Fibroblast of lung (primary cell): ENCODE data around the gene CPT1A. TPM values are rescaled to one million over a fixed set of nuclear protein-coding genes. Genes with fewer than 3 reads are reported as not detected.

Experiments
- DNase-seq, 2 donors: peaks; one replicate each; pipeline versions ENCODE4 v3.0.0 to v3.0.0-alpha.2; 2010; ENCODE audit warnings: low read depth in 2 of 2
- H2AFZ ChIP-seq: 2 replicates; pipeline ENCODE4 v1.5.1; 2012; ENCODE audit warnings: low read length, control low read depth, inconsistent platforms
- H3K27ac ChIP-seq: 2 replicates; pipeline ENCODE4 v1.5.1; 2011; ENCODE audit warnings: low read length, control low read depth; ENCODE audit not compliant: insufficient read depth
- H3K27me3 ChIP-seq: 2 replicates; pipeline ENCODE4 v1.5.1; 2011; ENCODE audit warnings: mild to moderate bottlenecking, low read length; ENCODE audit not compliant: control insufficient read depth, insufficient read depth
- H3K36me3 ChIP-seq: 2 replicates; pipeline ENCODE4 v1.5.1; 2011; ENCODE audit warnings: low read length; ENCODE audit not compliant: control insufficient read depth, insufficient read depth
- H3K4me1 ChIP-seq: 2 replicates; pipeline ENCODE4 v1.5.1; 2011; ENCODE audit warnings: low read length; ENCODE audit not compliant: control insufficient read depth, insufficient read depth; ENCODE audit errors: extremely low read depth
- H3K4me2 ChIP-seq: 2 replicates; pipeline ENCODE4 v1.5.1; 2011; ENCODE audit warnings: low read length, control low read depth; ENCODE audit not compliant: insufficient read depth; ENCODE audit errors: extremely low read depth
- H3K4me3 ChIP-seq, 4 experiments: fragments of 200-600 bp in 1 of 4; sonication (generic) in 1 of 4; replicated peaks in 1 of 4; 2 replicates each; pipeline ENCODE4 v1.5.1; 2011 to 2016; ENCODE audit warnings: low read length in 4 of 4, low read depth in 3 of 4, mild to moderate bottlenecking in 3 of 4, control low read depth in 2 of 4, inconsistent platforms in 1 of 4, mixed read lengths in 1 of 4; ENCODE audit not compliant: insufficient read depth in 1 of 4; ENCODE audit errors: control extremely low read depth in 1 of 4
- H3K79me2 ChIP-seq: 2 replicates; pipeline ENCODE4 v1.5.1; 2012; ENCODE audit warnings: mild to moderate bottlenecking, low read length, inconsistent platforms; ENCODE audit not compliant: control insufficient read depth, insufficient read depth
- H3K9ac ChIP-seq: 2 replicates; pipeline ENCODE4 v1.5.1; 2011; ENCODE audit warnings: mild to moderate bottlenecking, low read length, control low read depth; ENCODE audit not compliant: insufficient read depth
- H3K9me3 ChIP-seq: 2 replicates; pipeline ENCODE4 v1.5.1; 2012; ENCODE audit warnings: low read depth, low read length; ENCODE audit not compliant: control insufficient read depth, insufficient read depth
- H4K20me1 ChIP-seq: 2 replicates; pipeline ENCODE4 v1.5.1; 2011; ENCODE audit warnings: low read length; ENCODE audit not compliant: control insufficient read depth, insufficient read depth; ENCODE audit errors: extremely low read depth
- EZH2 ChIP-seq: IDR thresholded peaks from 2 replicates; pipeline ENCODE4 v1.5.1; 2012; ENCODE audit warnings: low read length, control low read depth, mild to moderate bottlenecking; ENCODE audit errors: missing control alignments
- polyA plus RNA-seq, 2 donors: library from polyadenylated mRNA; depleted of rRNA in 1 of 2; stranded (reverse) in 1 of 2; unstranded in 1 of 2; fragments of >200 nt; gene quantifications; 2 replicates each; pipeline ENCODE4 v1.2.1, GENCODE V29; 2011 to 2012; ENCODE audit warnings: missing spikeins in 1 of 2
- total RNA-seq: library from RNA; depleted of rRNA; stranded (reverse); fragments of >200 nt; gene quantifications from 2 replicates; pipeline ENCODE4 v1.2.1, GENCODE V29; 2014
- TF ChIP-seq, protein P1 (sequence below), 2 donors: IDR thresholded peaks in 1 of 2; conservative IDR thresholded peaks in 1 of 2; 1 replicate in 1 of 2; 2 replicates in 1 of 2; pipeline ENCODE4 v1.5.1; 2011 to 2012; ENCODE audit warnings: low read length in 2 of 2, control low read depth in 1 of 2, inconsistent platforms in 1 of 2, low read depth in 1 of 2, mild to moderate bottlenecking in 1 of 2

The CPT1A gene
- total and polyA plus RNA-seq, 2 donors (not counting 1 experiment from before 2014, with no cell fraction given): 29.5 to 45.2 TPM

- Histone ChIP-seq H3K27ac (no peak overlapping the region), H3K9ac (no peak overlapping the region), H3K27me3 (peaks cover 6% of the 10 kb centered on the region), H3K79me2 (no peaks in the 10 kb centered on the region), H3K4me2 (no peak overlapping the region), H4K20me1 (no peaks in the 10 kb centered on the region), H3K36me3 (no peaks in the 10 kb centered on the region), H3K9me3 (no peaks in the 10 kb centered on the region), H3K4me3 (no peak overlapping the region), H2AFZ (no peak overlapping the region), H3K4me1 (no peaks in the 10 kb centered on the region)
- TF ChIP-seq EZH2: no peak
- TF ChIP-seq, protein P1, sequence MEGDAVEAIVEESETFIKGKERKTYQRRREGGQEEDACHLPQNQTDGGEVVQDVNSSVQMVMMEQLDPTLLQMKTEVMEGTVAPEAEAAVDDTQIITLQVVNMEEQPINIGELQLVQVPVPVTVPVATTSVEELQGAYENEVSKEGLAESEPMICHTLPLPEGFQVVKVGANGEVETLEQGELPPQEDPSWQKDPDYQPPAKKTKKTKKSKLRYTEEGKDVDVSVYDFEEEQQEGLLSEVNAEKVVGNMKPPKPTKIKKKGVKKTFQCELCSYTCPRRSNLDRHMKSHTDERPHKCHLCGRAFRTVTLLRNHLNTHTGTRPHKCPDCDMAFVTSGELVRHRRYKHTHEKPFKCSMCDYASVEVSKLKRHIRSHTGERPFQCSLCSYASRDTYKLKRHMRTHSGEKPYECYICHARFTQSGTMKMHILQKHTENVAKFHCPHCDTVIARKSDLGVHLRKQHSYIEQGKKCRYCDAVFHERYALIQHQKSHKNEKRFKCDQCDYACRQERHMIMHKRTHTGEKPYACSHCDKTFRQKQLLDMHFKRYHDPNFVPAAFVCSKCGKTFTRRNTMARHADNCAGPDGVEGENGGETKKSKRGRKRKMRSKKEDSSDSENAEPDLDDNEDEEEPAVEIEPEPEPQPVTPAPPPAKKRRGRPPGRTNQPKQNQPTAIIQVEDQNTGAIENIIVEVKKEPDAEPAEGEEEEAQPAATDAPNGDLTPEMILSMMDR (conservative IDR thresholded peaks at IDR 0.05 in 1 of 2, IDR thresholded peaks at IDR 0.05 in 1 of 2; ENCODE audit: low read depth in 1 of 2, low read length in 2 of 2): no peak
- no peak for DNase-seq
Measured at GRCh38 chr11:68863553-68864265, 22.0 kb upstream of the CPT1A start.

- H3K36me3 ChIP-seq: no peaks in the 10 kb centered on the region
- no peaks in the 10 kb centered on the region for H3K9me3 ChIP-seq
- no peak overlapping the region for H2AFZ ChIP-seq
- no peak for DNase-seq
- H3K4me3 ChIP-seq: no peak overlapping the region
- H3K27me3 ChIP-seq: no peaks in the 10 kb centered on the region
- no peaks in the 10 kb centered on the region for H4K20me1 ChIP-seq
- no peak overlapping the region for H3K27ac ChIP-seq
- H3K4me1 ChIP-seq: no peaks in the 10 kb centered on the region
- H3K9ac ChIP-seq: no peak overlapping the region
- no peaks in the 10 kb centered on the region for H3K79me2 ChIP-seq
- TF ChIP-seq, protein P1 (conservative IDR thresholded peaks at IDR 0.05 in 1 of 2, IDR thresholded peaks at IDR 0.05 in 1 of 2; ENCODE audit: low read depth in 1 of 2, low read length in 2 of 2): no peak
- no peak for TF ChIP-seq EZH2
- no peak overlapping the region for H3K4me2 ChIP-seq
Measured at GRCh38 chr11:68862421-68862820, 20.7 kb upstream of the CPT1A start.

DNA sequence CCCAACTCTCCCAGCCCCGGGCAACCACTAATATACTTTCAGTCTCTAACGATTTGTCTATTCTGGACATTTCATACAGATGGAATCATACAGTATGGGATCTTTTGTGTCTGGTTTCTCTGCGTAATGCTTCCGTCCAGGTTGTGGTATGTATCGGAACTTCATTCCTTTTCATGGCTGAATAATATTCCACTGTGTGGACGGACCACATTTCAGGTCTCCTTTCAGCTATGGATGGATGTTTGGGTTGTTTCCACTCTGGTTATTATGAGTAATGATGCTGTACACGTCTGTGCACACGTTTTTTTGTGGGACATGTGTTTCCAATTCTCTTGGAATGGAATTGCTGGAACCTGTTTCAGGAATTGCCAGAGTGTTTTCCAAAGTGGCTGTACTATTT is 17.4 kb upstream of the CPT1A start:
- H2AFZ ChIP-seq: no peak overlapping the region
- no peak overlapping the region for H3K27ac ChIP-seq
- no peaks in the 10 kb centered on the region for H3K79me2 ChIP-seq
- no peaks in the 10 kb centered on the region for H4K20me1 ChIP-seq
- H3K4me1 ChIP-seq: no peaks in the 10 kb centered on the region
- no peaks in the 10 kb centered on the region for H3K9me3 ChIP-seq
- H3K27me3 ChIP-seq: peaks cover 7% of the 10 kb centered on the region
- no peak for DNase-seq
- no peak overlapping the region for H3K9ac ChIP-seq
- no peaks in the 10 kb centered on the region for H3K36me3 ChIP-seq
- no peak for TF ChIP-seq EZH2
- TF ChIP-seq, protein P1 (conservative IDR thresholded peaks at IDR 0.05 in 1 of 2, IDR thresholded peaks at IDR 0.05 in 1 of 2; ENCODE audit: low read depth in 1 of 2, low read length in 2 of 2): no peak
- no peak overlapping the region for H3K4me3 ChIP-seq
- no peak overlapping the region for H3K4me2 ChIP-seq
